ENCODE data around the gene PRKG1.
A peak's percentile ranks its signal among the peaks of the same experiment; 100 is the strongest.

PRKG1 gene

GRCh38 chr10:51074238-51075028, at the start of gene PRKG1:
PRKG1 (plus strand) TSS chr10:51074487.
- DNase-seq (ENCODE audit: low read depth): peak; percentile 45

DNA sequence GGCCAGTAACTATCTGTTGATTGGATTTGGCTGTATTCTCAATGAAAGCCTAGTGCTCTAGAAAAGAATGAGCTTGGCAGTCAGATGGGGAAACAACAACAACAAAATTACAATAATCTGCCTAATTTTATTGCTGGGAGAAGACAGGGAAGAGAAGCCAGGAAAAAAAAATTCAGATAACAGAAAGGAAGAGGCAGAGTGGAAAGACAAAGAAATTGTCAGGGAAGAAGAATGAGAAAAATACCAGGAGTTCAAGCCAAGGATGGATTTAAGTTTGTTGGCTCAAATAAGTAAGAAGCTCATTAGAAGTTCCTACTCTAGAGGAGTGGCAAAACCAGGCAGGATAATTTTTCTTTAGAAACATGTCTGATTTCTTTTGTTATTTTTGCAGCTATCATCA, 45.9 kb upstream of the PRKG1 start:
- DNase-seq (ENCODE audit: low read depth): no peak

DNA sequence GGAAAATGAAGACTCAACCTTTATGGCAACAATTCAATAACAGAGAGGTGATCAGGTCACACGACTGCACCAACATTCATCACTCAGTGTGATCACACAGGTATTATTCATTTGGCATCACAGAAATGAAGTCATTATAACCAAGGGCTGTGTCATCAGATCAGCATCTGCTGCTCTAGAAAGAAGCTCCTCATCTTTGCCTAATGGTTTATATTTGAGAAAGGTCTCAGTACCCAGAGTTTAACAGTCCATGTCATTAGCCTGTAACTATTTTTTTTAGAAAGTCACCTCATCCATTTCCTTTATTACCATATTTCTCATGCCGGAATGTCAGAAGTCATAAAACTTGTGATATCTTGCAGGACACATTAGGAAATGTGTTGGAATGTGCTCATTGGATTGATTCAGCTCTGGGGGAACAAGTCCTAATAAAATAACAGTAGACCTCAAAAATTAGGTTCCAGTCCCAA, 45.1 kb upstream of the PRKG1 start:
- peak; percentile 82 for DNase-seq (ENCODE audit: low read depth)

GRCh38 chr10:51030480-51030879, 43.8 kb upstream of the PRKG1 start:
- no peak for DNase-seq (ENCODE audit: low read depth)

DNA sequence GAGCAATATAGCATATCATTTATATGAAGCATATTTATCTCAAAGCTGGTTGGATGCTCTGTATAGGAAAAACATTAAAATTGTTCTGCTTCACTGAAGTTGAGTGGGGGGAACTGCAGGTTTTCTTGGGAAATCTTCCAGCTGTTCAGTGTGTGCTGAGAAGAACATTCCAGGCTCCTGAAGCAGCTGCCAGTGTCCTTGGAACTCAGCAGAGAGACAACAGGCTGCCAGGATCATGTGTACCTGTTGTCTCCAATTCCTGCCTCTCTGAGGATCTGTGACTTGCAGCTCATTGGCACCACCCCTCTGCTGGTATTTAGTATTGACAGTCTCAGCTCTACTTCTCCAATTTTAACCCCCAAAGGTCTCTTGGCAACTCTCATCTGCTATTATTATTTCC, 42.3 kb upstream of the PRKG1 start:
- DNase-seq (ENCODE audit: low read depth): no peak

- no peak for DNase-seq (ENCODE audit: low read depth)
Measured at GRCh38 chr10:51034769-51035168, 39.5 kb upstream of the PRKG1 start.

DNA sequence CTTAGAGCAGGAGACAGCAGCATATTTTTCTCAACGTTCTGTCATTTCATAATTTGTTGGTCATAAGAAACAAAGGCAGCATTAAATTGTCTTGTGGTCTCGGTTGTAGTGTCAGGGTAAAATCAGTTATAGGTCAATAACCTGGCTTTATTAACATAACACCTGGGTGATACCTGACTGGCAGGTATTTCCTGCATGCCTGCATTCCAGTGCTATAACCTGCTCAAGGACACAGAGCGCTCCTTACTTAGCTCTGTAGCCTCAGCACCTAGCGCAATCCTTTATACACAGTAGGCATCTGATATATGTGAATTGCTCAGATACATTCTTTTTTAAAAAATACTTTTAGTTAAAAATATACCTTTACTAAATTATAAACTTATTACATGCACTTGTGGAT, 38.9 kb upstream of the PRKG1 start:
- no peak for DNase-seq (ENCODE audit: low read depth)

DNA sequence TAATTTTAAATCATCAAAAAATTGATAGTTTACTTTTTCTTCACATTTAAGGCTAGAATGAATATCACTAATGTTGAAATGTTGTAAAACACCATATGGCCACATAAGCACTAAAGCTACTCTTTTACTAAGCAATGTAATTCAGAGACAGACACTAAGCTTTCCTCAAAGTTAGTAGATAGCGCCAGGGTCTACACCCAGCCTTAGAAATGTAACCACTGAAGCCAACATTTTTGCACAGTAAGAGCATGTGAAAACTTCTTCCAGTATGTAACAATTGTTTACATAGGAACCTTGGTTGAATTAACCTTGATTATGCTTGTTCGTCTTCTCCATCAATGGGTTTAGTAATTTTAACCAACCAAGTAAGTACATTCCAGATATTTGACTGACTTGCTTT, 28.4 kb upstream of the PRKG1 start:
- no peak for DNase-seq (ENCODE audit: low read depth)

GRCh38 chr10:51046654-51047053, 27.6 kb upstream of the PRKG1 start:
- DNase-seq (ENCODE audit: low read depth): no peak

- no peak for DNase-seq (ENCODE audit: low read depth)
Measured at GRCh38 chr10:51047857-51048256, 26.4 kb upstream of the PRKG1 start.

DNA sequence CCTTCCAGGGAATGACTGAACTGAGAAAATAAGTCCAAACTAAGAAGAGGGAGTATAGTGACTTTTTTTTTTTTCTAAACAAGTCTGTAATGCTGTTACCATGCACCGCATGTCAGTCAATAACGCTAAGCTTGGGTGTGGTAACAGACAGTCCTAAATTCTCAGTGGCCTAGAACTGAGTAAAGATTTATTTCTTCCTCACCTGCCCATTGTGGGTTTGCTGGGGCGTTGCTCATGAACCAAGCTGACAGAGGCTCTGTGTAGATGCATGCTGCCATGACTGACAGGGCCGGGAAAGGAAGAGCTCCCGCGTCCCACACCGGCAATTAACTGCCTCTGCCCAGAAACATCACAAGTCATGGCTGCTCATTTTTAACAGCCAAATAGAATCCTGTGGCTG, 25.5 kb upstream of the PRKG1 start:
- no peak for DNase-seq (ENCODE audit: low read depth)

- DNase-seq (ENCODE audit: low read depth): no peak
Measured at GRCh38 chr10:51052163-51052562, 22.1 kb upstream of the PRKG1 start.

DNA sequence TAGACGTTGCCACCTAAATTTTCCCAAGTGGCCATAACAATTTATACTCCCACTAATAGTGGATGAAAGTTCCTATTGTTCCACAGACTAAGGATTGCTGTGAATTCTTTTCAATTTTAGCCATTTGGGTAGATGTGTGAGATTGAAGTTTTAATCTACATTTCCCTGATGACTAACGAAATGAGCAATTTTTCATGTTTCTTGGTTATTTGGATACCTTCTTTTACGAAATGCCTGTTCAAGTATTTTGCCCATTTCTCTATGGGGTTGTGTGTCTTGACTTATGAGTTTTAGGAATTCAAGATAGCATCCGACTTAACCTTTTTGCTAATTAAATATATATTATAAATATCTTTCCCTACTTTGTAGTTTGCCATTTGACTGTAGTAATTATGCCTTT, 16.4 kb upstream of the PRKG1 start:
- no peak for DNase-seq (ENCODE audit: low read depth)

- DNase-seq (ENCODE audit: low read depth): no peak
Measured at GRCh38 chr10:51063166-51063565, 11.1 kb upstream of the PRKG1 start.

DNA sequence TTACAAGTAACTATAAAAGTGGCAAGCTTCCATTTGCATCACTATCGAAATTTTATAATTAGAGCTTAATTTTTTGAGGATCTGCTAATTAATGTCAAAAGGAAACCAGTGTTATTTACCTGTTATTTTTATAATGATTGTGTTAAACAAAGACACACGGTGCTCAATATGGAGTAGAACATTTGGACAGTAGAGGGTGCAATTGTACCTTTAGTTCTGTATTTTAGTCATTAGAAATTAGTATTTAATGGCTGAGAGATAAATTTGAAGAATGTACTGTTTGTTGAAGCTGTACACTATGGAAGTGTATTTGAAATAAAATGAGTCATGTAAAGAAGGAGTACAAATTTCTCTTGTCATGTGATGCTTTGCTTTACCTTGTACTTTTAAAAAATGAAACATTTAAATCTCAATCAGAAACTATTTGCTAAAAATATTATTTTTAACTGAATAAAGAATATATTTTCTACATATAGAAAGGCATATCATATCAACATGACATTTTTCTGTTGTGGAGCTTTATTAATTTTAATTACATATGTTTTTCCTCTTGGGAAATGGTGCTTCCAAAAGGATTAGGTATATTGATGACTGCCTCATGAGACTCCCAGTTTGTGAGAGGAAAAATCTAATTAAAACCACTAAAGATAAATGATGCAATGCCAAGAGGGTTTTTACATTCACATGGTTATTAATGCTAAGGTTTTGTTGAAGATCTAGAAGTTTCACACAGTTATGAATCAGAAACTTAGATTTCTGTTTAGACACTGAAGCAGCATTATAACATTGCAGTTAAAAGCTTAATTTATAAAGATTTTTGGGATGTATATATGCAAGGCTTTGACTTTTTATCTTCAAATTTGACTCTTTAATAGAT, 10.4 kb upstream of the PRKG1 start:
- no peak for DNase-seq (ENCODE audit: low read depth)

DNA sequence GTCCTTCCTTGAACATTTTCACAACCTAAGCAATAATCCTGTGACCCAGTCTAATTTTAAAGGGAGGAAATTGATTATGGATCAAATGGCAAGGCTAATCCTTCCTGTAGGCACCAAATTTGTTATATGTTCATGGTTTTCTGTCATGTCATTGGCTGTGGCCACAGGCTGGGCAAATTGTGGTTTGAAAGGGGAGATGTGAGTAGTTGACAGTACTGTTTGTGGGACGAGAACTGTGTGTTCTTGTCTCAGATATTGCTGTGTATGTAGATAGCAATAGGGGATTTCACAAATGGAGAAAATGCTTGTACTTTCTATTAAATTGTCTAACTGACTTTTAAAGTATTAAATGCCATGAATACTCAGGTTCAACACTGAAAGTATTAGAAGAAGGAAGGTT, 8.1 kb upstream of the PRKG1 start:
- DNase-seq (ENCODE audit: low read depth): no peak

DNA sequence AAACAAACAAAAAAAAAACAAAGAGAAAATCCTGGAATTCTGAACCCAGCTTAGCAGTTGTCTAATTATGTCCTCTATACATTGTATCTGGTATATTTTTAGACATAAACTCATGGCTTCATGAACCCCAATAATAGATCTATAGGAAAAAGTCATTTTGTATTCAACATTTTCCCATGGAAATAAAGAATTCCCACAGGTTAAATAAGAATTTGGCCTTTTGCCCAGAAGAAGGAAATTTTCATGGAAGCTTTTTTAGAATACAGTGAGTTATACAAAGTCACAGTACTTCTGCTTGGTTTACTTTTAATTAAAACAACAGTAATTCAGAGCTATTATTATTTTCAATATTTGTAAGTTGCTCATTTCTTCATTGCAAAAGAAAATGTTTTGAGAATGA, 2.1 kb upstream of the PRKG1 start:
- no peak for DNase-seq (ENCODE audit: low read depth)

GRCh38 chr10:51072921-51073434, 1.3 kb upstream of the PRKG1 start:
- no peak for DNase-seq (ENCODE audit: low read depth)

- DNase-seq (ENCODE audit: low read depth): no peak
Measured at GRCh38 chr10:51073453-51074237, 642 bp upstream of the PRKG1 start.

DNA sequence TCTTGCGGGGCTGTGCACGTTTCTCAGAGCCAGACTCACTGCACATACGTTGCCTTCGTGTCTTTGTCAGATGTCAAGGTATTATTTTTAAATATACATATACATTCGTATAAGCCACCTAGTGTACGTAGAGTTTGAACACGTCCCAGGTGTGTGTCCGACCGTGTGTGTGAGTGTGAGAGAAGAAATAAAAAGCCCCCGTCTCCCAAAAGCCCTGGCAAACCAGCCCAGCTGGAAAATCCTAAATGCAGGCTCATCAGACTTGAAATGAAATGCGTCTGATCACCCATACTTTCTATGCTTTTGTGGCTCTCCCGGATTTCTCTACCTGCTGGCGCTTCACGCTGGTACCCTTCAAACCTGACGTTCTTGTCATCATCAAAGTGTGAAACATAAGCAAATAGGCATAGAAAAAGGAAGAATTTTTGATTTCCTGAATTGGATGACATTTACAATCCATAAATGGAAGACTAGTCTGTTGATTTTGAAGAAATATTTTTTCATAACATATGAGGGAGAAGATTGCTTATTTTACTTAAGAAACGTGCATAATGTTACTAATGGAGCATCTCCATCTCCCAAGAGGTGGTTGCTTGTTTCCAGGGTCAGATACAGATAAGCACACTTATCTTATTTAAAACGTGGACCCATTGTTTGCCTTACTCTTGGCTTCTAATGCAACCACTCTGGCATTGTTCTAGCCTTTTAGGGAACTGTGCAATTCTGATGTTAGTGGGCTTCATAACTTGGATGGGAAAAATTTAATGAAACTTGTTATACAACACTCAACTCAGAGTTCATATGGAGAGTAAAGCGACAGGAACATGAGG, 971 bp downstream of the PRKG1 start:
- no peak for DNase-seq (ENCODE audit: low read depth)

DNA sequence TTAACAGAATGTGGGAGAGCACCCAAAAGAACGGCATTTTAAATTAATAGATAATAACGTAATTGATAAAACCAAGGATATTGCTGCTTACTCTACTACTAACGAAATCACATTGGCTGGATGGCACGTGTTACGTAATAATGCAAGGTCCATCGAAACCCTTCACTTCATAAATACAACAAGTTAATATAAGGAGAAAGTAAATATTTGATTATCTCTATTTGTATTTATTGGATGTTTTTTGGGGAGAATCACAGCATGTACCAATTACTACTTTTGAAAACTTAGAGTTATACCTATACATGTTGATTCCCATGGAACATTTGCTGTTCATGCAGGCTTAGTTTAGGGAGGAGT, 1.6 kb downstream of the PRKG1 start:
- no peak for DNase-seq (ENCODE audit: low read depth)
